Activated CD4-positive, alpha-beta T cell treated with anti-CD3 and anti-CD28 coated beads, Interleukin-10, Interleukin-2, amounts not matched to agents 100 ng/mL and 50 ng/mL, durations not matched to agents 16 hours and 8 hours (primary cell): Measurements from ENCODE around the gene NDST3.
A peak's percentile ranks its signal among the peaks of the same experiment; 100 is the strongest.

Experiments
- DNase-seq: peaks from one replicate; pipeline ENCODE4 v3.0.0-alpha.2; 2020

NDST3 gene

GRCh38 chr4:118034053-118034785 lies at the start of gene NDST3:
NDST3 (plus strand) TSS chr4:118034486; CDS start chr4:118053911, 19,425 bp downstream.
- DNase-seq = peak; percentile 43

DNA sequence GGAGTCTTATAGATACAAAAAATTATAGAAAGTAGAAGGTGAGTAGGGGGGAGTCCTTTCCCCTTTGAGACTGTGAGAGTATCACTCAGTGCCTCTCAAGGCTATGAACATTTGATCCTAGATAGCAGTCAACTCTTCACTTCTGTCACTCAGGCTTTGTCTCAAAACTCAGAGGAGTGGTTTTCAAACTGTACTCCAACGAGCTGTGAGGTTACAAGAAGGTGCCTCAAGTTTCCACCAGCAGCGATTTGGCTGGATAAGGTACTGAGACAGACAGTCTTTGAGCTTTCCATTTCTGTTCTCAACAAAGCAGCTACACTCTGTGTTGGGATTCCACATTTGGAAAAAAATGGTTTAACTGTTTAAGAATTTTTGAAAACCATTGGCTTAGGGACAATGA lies 48.0 kb upstream of the NDST3 start:
- no peak for DNase-seq

GRCh38 chr4:117987464-117987863 lies 46.8 kb upstream of the NDST3 start:
- DNase-seq = no peak

DNA sequence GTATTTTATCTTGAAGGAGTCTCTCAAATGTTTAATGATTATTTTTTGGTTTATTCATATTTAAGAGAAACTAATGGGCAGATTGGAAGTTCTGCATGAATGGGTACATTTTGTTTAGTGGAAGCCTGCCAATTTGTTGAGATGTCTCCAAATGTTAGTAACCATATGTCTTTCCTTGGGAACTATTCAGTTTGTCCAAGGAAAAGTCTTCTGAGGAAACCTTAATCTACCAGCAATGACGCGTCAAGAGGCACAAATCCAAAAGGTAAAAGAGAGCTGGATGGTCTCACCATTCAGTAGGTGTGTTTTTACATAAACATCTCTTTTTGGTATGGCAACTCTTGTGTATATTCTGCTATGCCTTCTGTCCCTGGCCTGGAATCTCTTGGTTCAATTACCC lies 37.4 kb upstream of the NDST3 start:
- no peak for DNase-seq

DNA sequence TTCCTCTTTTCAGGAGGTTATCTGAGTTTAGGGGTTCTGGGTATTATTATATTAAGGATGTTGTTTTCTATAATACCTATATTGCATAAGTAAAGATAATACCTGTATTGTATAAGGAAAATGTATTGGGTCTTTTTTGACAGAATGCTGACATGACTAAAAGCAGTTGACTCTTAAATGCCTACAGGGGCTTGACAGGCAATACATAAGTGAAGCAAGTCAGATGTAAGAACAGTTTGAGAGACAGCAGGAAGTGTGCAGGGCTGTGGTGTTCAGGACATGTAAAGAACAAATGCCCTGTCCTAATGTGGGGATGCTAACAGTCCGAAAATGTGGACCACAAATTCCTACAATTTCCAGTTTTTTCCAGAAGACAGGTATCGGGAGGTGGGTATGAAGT lies 30.2 kb upstream of the NDST3 start:
- DNase-seq = no peak

GRCh38 chr4:118005883-118006282 lies 28.4 kb upstream of the NDST3 start:
- no peak for DNase-seq

GRCh38 chr4:118012142-118012541 lies 22.1 kb upstream of the NDST3 start:
- no peak for DNase-seq

GRCh38 chr4:118014831-118015230 lies 19.5 kb upstream of the NDST3 start:
- DNase-seq = no peak

GRCh38 chr4:118018381-118019145 lies 15.7 kb upstream of the NDST3 start:
- DNase-seq = no peak

DNA sequence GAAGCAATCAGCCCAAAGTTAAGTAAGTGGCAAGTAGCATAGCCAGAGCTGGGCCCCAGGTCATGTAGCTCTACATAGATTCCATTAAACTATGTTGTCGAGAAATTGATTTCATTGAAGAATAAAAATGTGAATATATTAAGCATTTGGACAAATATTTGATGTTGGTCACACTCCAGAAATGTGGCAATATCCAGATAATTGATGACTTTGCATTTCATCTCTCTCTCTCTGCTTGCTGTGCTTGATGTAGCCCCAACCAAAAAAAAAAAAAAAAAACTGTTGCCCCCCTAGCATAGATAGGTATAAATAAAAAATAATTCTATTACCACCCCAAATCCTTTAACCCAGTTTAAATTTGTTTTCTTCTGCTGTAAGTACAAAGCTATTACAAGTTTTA lies 7.5 kb upstream of the NDST3 start:
- DNase-seq = no peak

DNA sequence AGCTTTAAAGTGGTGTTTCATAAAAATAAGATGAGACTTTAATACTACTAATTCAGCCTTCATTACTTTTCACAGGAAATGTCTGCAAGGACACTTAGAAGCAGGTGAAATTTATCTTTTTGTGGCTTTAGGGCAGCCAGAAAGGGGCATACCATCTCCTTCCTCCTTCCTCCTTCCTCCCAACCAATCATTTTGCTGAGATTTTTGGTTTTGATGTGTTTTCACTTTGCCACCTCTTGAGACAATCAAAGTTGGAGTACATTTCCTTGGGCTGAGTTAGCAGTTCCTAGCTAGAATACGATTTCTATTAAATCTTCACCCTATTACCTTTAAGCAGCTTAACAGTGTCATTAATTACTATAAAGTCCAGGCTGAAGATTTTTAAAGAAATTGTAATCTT lies 5.1 kb upstream of the NDST3 start:
- DNase-seq = no peak

DNA sequence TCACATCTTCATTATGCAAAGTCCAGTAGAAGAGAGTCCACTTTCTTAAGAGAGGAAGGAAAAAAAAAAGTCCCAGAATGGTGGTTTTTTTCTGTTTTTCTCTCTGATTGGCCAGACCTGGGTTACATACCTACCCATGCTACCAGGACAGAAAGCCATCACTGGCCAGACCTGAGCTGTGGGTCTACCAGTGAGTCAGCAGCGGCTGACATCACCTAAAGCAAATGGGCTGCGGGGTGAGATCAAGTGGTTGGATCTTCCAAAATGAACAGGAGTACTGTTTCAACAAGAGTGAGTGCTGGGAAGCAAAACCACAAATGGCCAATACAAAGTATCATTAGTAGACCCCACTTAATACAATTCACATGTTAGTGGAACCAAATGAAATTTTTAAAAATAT lies 1.6 kb upstream of the NDST3 start:
- no peak for DNase-seq

- DNase-seq = peak; percentile 4
Measured at GRCh38 chr4:118033148-118034052, 886 bp upstream of the NDST3 start.

- no peak for DNase-seq
Measured at GRCh38 chr4:118035309-118035708, 1.0 kb downstream of the NDST3 start.

GRCh38 chr4:118036336-118036735 lies 2.0 kb downstream of the NDST3 start:
- DNase-seq = no peak

DNA sequence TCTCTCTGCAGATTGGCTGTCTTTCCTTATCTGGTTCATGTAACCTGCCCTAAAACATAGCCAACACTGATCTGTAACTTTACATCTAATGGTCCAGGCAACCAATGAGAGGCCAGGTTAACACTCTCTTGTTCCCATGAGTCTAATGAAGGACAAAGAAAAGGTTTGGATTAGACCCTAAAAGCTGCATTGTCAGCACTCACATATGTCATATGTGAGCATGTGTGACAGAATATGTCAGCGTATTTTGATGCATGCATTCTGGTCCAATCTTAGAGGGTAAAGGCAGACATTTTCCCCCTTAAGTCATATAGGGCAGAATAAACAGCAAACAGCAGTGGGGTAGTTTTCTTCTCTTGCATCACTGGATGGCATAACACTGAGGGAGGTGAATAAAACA lies 3.7 kb downstream of the NDST3 start:
- no peak for DNase-seq

DNA sequence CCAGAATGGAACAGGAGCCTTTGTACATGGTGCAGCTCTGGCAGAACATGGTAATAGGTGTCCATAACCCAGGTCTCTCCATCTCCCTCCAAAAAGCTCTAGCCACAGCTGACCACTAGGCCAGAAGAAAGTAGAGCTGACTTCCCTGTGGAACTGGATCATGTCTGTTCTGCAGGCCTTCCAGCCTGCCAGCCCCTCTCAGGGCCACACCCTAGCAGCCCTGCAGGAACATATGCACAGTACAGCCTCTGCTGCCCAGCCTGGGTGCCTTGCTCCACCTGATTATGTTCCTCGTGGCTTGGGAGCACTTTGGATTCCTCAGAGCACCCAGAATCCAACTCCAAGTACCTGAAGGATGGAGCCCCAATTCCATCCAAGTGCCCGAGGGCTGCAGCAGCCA lies 12.0 kb downstream of the NDST3 start:
- DNase-seq = no peak

DNA sequence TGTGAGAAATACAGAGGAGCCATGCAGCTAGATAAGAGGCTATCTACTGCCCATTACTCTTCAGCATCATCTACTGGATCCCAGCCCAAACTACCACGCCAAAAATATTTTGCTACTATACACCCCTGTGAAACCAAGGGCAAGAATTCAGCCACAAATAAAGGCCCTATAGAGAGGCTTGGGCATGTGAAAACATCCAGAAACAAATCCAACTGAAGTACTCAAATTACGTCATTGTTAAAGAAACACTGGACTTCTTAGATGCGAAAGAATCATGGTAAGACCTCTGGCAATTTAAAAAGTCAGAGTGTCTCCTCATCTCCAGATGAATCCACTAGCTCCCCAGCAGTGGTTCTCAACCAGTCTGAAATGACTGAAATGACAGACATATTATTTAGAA lies 12.8 kb downstream of the NDST3 start:
- DNase-seq = no peak

- DNase-seq = no peak
Measured at GRCh38 chr4:118058955-118059354, 24.7 kb downstream of the NDST3 start.

- DNase-seq = no peak
Measured at GRCh38 chr4:118059397-118059796, 25.1 kb downstream of the NDST3 start.

DNA sequence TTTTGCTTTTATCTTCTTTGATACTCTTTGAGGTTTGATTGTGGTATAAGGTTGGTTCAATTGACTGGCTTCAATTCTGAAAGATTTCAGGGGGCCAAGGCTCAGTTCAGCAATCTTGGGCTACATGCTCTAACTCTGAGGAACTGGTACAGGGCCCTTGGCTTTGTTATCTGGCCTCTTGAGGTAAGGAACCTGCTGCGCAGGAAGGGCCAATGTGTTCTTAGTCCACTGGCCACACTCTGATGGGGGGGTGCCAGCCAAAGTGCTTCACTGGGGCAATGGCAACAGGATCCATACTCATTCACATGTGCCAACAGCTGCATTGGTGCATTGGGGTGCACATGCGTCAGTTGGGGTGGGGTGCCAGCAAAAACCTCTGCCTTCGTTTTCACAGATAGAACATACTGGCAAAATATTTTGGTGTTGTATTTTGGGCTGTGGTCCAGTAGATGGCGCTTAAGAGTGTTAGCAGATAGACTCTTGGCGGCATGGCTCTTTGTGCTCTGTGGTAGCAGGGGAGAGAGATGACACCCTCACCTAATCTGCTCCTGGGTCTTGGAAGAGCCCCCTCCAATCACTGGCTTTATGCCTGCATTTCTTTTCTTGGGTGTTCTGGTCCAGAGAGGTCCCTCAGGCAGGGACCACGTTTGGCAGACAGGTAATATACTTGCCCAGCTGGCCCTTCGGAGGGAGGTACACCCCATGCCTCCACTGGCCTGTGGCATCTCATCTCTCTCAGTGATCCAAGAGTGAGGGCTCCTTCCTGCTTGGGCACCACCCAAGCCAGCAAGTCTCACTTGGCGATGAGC lies 42.9 kb downstream of the NDST3 start:
- DNase-seq = peak; percentile 32

- DNase-seq = no peak
Measured at GRCh38 chr4:118077767-118078105, 43.5 kb downstream of the NDST3 start.

GRCh38 chr4:118081434-118081833 lies 47.1 kb downstream of the NDST3 start:
- no peak for DNase-seq
